Keratinocyte (primary cell): ENCODE measurements around the gene SP140. TPM values are rescaled to one million over a fixed set of nuclear protein-coding genes. Genes with fewer than 3 reads are reported as not detected.

Experiments used
- DNase-seq: peaks from one replicate; pipeline ENCODE4 v3.0.0-alpha.2; 2011; ENCODE audit warnings: low read depth, missing footprints, low spot score
- FAIRE-seq: peaks from 2 replicates; lab custom pipeline; 2011; peaks lifted over from hg19 to GRCh38; lab: Jason Lieb, UNC
- H2AFZ ChIP-seq: 2 replicates; pipeline ENCODE4 v1.6.0; 2012; ENCODE audit warnings: low read length, control low read depth, inconsistent platforms; ENCODE audit not compliant: control insufficient read depth
- H3K27ac ChIP-seq: 2 replicates; pipeline ENCODE4 v1.5.1; 2011; ENCODE audit warnings: low read length; ENCODE audit not compliant: control insufficient read depth, insufficient read depth
- H3K27me3 ChIP-seq: 3 replicates; pipeline ENCODE4 v1.6.0; 2011; ENCODE audit warnings: low read length; ENCODE audit not compliant: control insufficient read depth, insufficient read depth; ENCODE audit errors: extremely low read depth
- H3K36me3 ChIP-seq, 2 experiments: 2 replicates in 1 of 2; 3 replicates in 1 of 2; pipeline ENCODE4 v1.5.1; 2011; ENCODE audit warnings: low read length in 2 of 2, mild to moderate bottlenecking in 1 of 2; ENCODE audit not compliant: control insufficient read depth in 2 of 2, insufficient read depth in 2 of 2; ENCODE audit errors: extremely low read depth in 1 of 2
- H3K4me1 ChIP-seq: 3 replicates; pipeline ENCODE4 v1.5.1; 2011; ENCODE audit warnings: low read length; ENCODE audit not compliant: control insufficient read depth, insufficient read depth; ENCODE audit errors: extremely low read depth
- H3K4me2 ChIP-seq: 3 replicates; pipeline ENCODE4 v1.6.0; 2011; ENCODE audit warnings: low read depth, low read length; ENCODE audit not compliant: control insufficient read depth, insufficient read depth; ENCODE audit errors: extremely low read depth
- H3K4me3 ChIP-seq, 3 experiments: fragments of 200-600 bp in 1 of 3; sonication (generic) in 1 of 3; 2 replicates in 2 of 3; 3 replicates in 1 of 3; pipeline ENCODE4 v1.5.1; 2011 to 2016; ENCODE audit warnings: low read length in 3 of 3, mild to moderate bottlenecking in 3 of 3, control low read depth in 2 of 3, inconsistent platforms in 1 of 3, low read depth in 1 of 3, mixed read lengths in 1 of 3, mixed run types in 1 of 3, moderate library complexity in 1 of 3; ENCODE audit not compliant: control insufficient read depth in 2 of 3, insufficient read depth in 2 of 3; ENCODE audit errors: extremely low read depth in 1 of 3
- H3K79me2 ChIP-seq: 2 replicates; pipeline ENCODE4 v1.6.0; 2012; ENCODE audit warnings: low read length; ENCODE audit not compliant: control insufficient read depth, insufficient read depth
- H3K9ac ChIP-seq: 3 replicates; pipeline ENCODE4 v1.6.0; 2011; ENCODE audit warnings: low read length; ENCODE audit not compliant: control insufficient read depth, insufficient read depth; ENCODE audit errors: extremely low read depth
- H3K9me1 ChIP-seq: 3 replicates; pipeline ENCODE4 v1.6.0; 2011; ENCODE audit warnings: low read length; ENCODE audit not compliant: control insufficient read depth, insufficient read depth; ENCODE audit errors: extremely low read depth
- H3K9me3 ChIP-seq: 2 replicates; pipeline ENCODE4 v1.5.1; 2012; ENCODE audit warnings: low read depth, low read length; ENCODE audit not compliant: control insufficient read depth
- H4K20me1 ChIP-seq: 3 replicates; pipeline ENCODE4 v1.6.0; 2011; ENCODE audit warnings: low read length; ENCODE audit not compliant: control insufficient read depth, insufficient read depth; ENCODE audit errors: extremely low read depth
- CTCF ChIP-seq, 3 experiments: IDR thresholded peaks in 1 of 3; conservative IDR thresholded peaks in 1 of 3; optimal IDR thresholded peaks in 1 of 3; 2 replicates in 2 of 3; 3 replicates in 1 of 3; pipeline versions ENCODE3 to v1.5.1; 2011; ENCODE audit warnings: low read length in 3 of 3, mild to moderate bottlenecking in 3 of 3, moderate library complexity in 2 of 3, control low read depth in 1 of 3, inconsistent platforms in 1 of 3; ENCODE audit not compliant: insufficient read depth in 2 of 3; ENCODE audit errors: extremely low read depth in 1 of 3
- EZH2 ChIP-seq: IDR thresholded peaks from one replicate; pipeline ENCODE4 v1.6.1; 2012; ENCODE audit warnings: inconsistent platforms, mild to moderate bottlenecking, low read length, moderate library complexity
- dilution Hi-C: fragments of 300-500 bp; cut with MboI; formaldehyde crosslinking; loops from one replicate; pipeline ENCODE4 v1.7.0; 2020; ENCODE audit warnings: low sequenced_read_pairs; ENCODE audit not compliant: extremely low pct_ligation_motif_present
- polyA plus RNA-seq, 5 experiments: library from polyadenylated mRNA; depleted of rRNA in 3 of 5; stranded (reverse) in 3 of 5; stranded (forward) in 1 of 5; unstranded in 1 of 5; fragments of >200 nt; gene quantifications; 1 replicate in 1 of 5; 2 replicates in 3 of 5; 3 replicates in 1 of 5; pipeline versions ENCODE4 v1.2.1 to v1.2.3, GENCODE V29; 2011 to 2012; ENCODE audit warnings: missing spikeins in 2 of 5, low read depth in 1 of 5, low replicate concordance in 1 of 5

Gene SP140
- polyA plus RNA-seq, 1 donor (not counting 4 experiments of a cell fraction or from before 2014, with no cell fraction given): 1.2 TPM

GRCh38 chr2:230266638-230267037, 41.1 kb downstream of the SP140 start:
- H3K36me3 ChIP-seq: no peaks in the 10 kb centered on the region

GRCh38 chr2:230267059-230267458, 41.5 kb downstream of the SP140 start:
- H3K4me2 ChIP-seq: no peak overlapping the region
- H3K4me1 ChIP-seq: peaks cover 10% of the 10 kb centered on the region
- H4K20me1 ChIP-seq: no peaks in the 10 kb centered on the region
- no peaks in the 10 kb centered on the region for H3K9me1 ChIP-seq
- FAIRE-seq (no peak), DNase-seq (no peak)
- H2AFZ ChIP-seq: no peak overlapping the region
- no peaks in the 10 kb centered on the region for H3K9me3 ChIP-seq
- H3K4me3 ChIP-seq: no peak overlapping the region
- no peaks in the 10 kb centered on the region for H3K27me3 ChIP-seq
- dilution Hi-C loops: no loop called here
- no peaks in the 10 kb centered on the region for H3K79me2 ChIP-seq
- no peaks in the 10 kb centered on the region for H3K36me3 ChIP-seq
- no peak for TF ChIP-seq EZH2
- TF ChIP-seq CTCF (optimal IDR thresholded peaks at IDR 0.05 in 1 of 3, IDR thresholded peaks at IDR 0.05 in 1 of 3, conservative IDR thresholded peaks at IDR 0.05 in 1 of 3; ENCODE audit: extremely low read depth in 1 of 3, insufficient read depth in 2 of 3, low read length in 3 of 3): no peak
- no peak overlapping the region for H3K27ac ChIP-seq
- H3K9ac ChIP-seq: no peak overlapping the region

More at GRCh38 chr2:230266638-230267037, 41.1 kb downstream of the SP140 start:
- H3K79me2 ChIP-seq: no peaks in the 10 kb centered on the region
- no peaks in the 10 kb centered on the region for H3K9me3 ChIP-seq
- FAIRE-seq (no peak), DNase-seq (no peak)
- dilution Hi-C loops: no loop called here
- no peak overlapping the region for H2AFZ ChIP-seq
- TF ChIP-seq EZH2 (no peak), CTCF (optimal IDR thresholded peaks at IDR 0.05 in 1 of 3, IDR thresholded peaks at IDR 0.05 in 1 of 3, conservative IDR thresholded peaks at IDR 0.05 in 1 of 3; ENCODE audit: extremely low read depth in 1 of 3, insufficient read depth in 2 of 3, low read length in 3 of 3) (no peak)
- no peaks in the 10 kb centered on the region for H3K27me3 ChIP-seq
- no peak overlapping the region for H3K4me3 ChIP-seq
- H3K9ac ChIP-seq: no peak overlapping the region
- no peak overlapping the region for H3K4me2 ChIP-seq
- no peaks in the 10 kb centered on the region for H3K9me1 ChIP-seq
- peaks cover 10% of the 10 kb centered on the region for H3K4me1 ChIP-seq
- no peaks in the 10 kb centered on the region for H4K20me1 ChIP-seq
- no peak overlapping the region for H3K27ac ChIP-seq
